H9 (cell line): ENCODE results near the gene COL4A2. TPM values are rescaled to one million over a fixed set of nuclear protein-coding genes. Genes with fewer than 3 reads are reported as not detected.

Experiments
- DNase-seq: peaks from one replicate; pipeline ENCODE4 v3.0.0-alpha.2; 2017
- H2AFZ ChIP-seq: one replicate; pipeline ENCODE4 v1.6.1; 2013; ENCODE audit warnings: mild to moderate bottlenecking, low read length, control low read depth, moderate library complexity
- H2AK5ac ChIP-seq: 2 replicates; pipeline ENCODE4 v1.6.1; 2013; ENCODE audit warnings: low read length, control low read depth, mixed read lengths; ENCODE audit not compliant: insufficient read length
- H2BK120ac ChIP-seq: one replicate; pipeline ENCODE4 v1.6.1; 2013; ENCODE audit warnings: low read depth, mild to moderate bottlenecking, low read length, control low read depth, inconsistent platforms; ENCODE audit not compliant: poor library complexity, severe bottlenecking
- H2BK12ac ChIP-seq: 2 replicates; pipeline ENCODE4 v1.6.1; 2013; ENCODE audit warnings: low read length, control low read depth, mixed read lengths, low read depth; ENCODE audit not compliant: insufficient read length
- H2BK15ac ChIP-seq: 2 replicates; pipeline ENCODE4 v1.6.1; 2013; ENCODE audit warnings: low read depth, low read length, control low read depth
- H2BK20ac ChIP-seq: one replicate; pipeline ENCODE4 v1.6.1; 2013; ENCODE audit warnings: low read depth, mild to moderate bottlenecking, low read length, control low read depth, inconsistent platforms; ENCODE audit not compliant: poor library complexity, severe bottlenecking
- H2BK5ac ChIP-seq: 2 replicates; pipeline ENCODE4 v1.6.1; 2013; ENCODE audit warnings: low read length, control low read depth, mixed read lengths; ENCODE audit not compliant: insufficient read length
- H3K14ac ChIP-seq: 2 replicates; pipeline ENCODE4 v1.6.1; 2013; ENCODE audit warnings: low read length, control low read depth; ENCODE audit not compliant: insufficient read depth
- H3K18ac ChIP-seq: 2 replicates; pipeline ENCODE4 v1.6.1; 2013; ENCODE audit warnings: low read depth, mild to moderate bottlenecking, mixed read lengths, low read length, control low read depth; ENCODE audit not compliant: insufficient read length
- H3K23ac ChIP-seq: 2 replicates; pipeline ENCODE4 v1.6.1; 2013; ENCODE audit warnings: low read length, control low read depth, mixed read lengths, low read depth; ENCODE audit not compliant: insufficient read length
- H3K23me2 ChIP-seq: 2 replicates; pipeline ENCODE4 v1.6.1; 2013; ENCODE audit warnings: low read depth, mild to moderate bottlenecking, mixed read lengths, low read length, control low read depth; ENCODE audit not compliant: insufficient read length, poor library complexity, severe bottlenecking
- H3K27ac ChIP-seq: 2 replicates; pipeline ENCODE4 v1.5.1; 2013; ENCODE audit warnings: low read length, control low read depth, mixed read lengths, low read depth; ENCODE audit not compliant: insufficient read length
- H3K27me3 ChIP-seq: 2 replicates; pipeline ENCODE4 v1.6.1; 2013; ENCODE audit warnings: low read length, control low read depth, inconsistent platforms; ENCODE audit not compliant: insufficient read depth
- H3K4ac ChIP-seq: 2 replicates; pipeline ENCODE4 v1.6.1; 2013; ENCODE audit warnings: low read depth, mild to moderate bottlenecking, control low read depth, inconsistent platforms, low read length, moderate library complexity
- H3K4me1 ChIP-seq: 2 replicates; pipeline ENCODE4 v1.6.1; 2013; ENCODE audit warnings: low read length, control low read depth, inconsistent platforms; ENCODE audit not compliant: insufficient read depth
- H3K4me2 ChIP-seq: 2 replicates; pipeline ENCODE4 v1.6.1; 2013; ENCODE audit warnings: low read length, control low read depth, mixed read lengths; ENCODE audit not compliant: insufficient read length, insufficient read depth
- H3K56ac ChIP-seq: 2 replicates; pipeline ENCODE4 v1.6.1; 2013; ENCODE audit warnings: low read depth, mild to moderate bottlenecking, mixed read lengths, low read length, control low read depth; ENCODE audit not compliant: insufficient read length
- H3K79me1 ChIP-seq: 2 replicates; pipeline ENCODE4 v1.6.1; 2013; ENCODE audit warnings: low read depth, mild to moderate bottlenecking, moderate library complexity, low read length, control low read depth, inconsistent platforms; ENCODE audit not compliant: insufficient read depth, poor library complexity, severe bottlenecking
- H3K79me2 ChIP-seq: 2 replicates; pipeline ENCODE4 v1.6.1; 2013; ENCODE audit warnings: low read length, control low read depth, inconsistent platforms; ENCODE audit not compliant: insufficient read depth
- H3K9ac ChIP-seq: 2 replicates; pipeline ENCODE4 v1.6.1; 2013; ENCODE audit warnings: low read length, control low read depth, mixed read lengths; ENCODE audit not compliant: insufficient read length; ENCODE audit errors: extremely low read depth
- H3K9me3 ChIP-seq: one replicate; pipeline ENCODE4 v1.6.1; 2013; ENCODE audit warnings: low read depth, low read length, inconsistent platforms; ENCODE audit not compliant: control insufficient read depth
- H3T11ph ChIP-seq: one replicate; pipeline ENCODE4 v1.6.1; 2013; ENCODE audit warnings: mild to moderate bottlenecking, low read length, control low read depth, inconsistent platforms
- H4K20me1 ChIP-seq: one replicate; pipeline ENCODE4 v1.6.1; 2013; ENCODE audit not compliant: control insufficient read depth, insufficient read length, insufficient read depth
- H4K5ac ChIP-seq: 2 replicates; pipeline ENCODE4 v1.6.1; 2013; ENCODE audit warnings: low read depth, mild to moderate bottlenecking, mixed read lengths, low read length, control low read depth; ENCODE audit not compliant: insufficient read length
- H4K8ac ChIP-seq: replicated peaks from 2 replicates; pipeline ENCODE4 v1.6.1; 2013; ENCODE audit warnings: low read length, control low read depth, mixed read lengths, low read depth; ENCODE audit not compliant: insufficient read length
- H4K91ac ChIP-seq: 2 replicates; pipeline ENCODE4 v1.6.1; 2013; ENCODE audit warnings: low read depth, mild to moderate bottlenecking, moderate library complexity, mixed read lengths, low read length, control low read depth; ENCODE audit not compliant: insufficient read length
- H3K27ac Mint-ChIP-seq, 3 experiments: 2 replicates in 2 of 3; 3 replicates in 1 of 3; pipeline ENCODE4 v1.8.0; 2020 to 2021; ENCODE audit warnings: mixed read lengths in 3 of 3, mild to moderate bottlenecking in 1 of 3, moderate library complexity in 1 of 3
- H3K27me3 Mint-ChIP-seq: 2 replicates; pipeline ENCODE4 v1.8.0; 2021; ENCODE audit warnings: low read depth, mild to moderate bottlenecking, moderate library complexity, mixed read lengths
- H3K36me3 Mint-ChIP-seq, 3 experiments: 2 replicates in 2 of 3; 3 replicates in 1 of 3; pipeline ENCODE4 v1.8.0; 2020 to 2021; ENCODE audit warnings: low read depth in 3 of 3, mixed read lengths in 3 of 3; ENCODE audit not compliant: insufficient read depth in 1 of 3
- H3K4me1 Mint-ChIP-seq, 2 experiments: 2 replicates each; pipeline ENCODE4 v1.8.0; 2020; ENCODE audit warnings: mixed read lengths in 2 of 2
- H3K4me3 Mint-ChIP-seq, 2 experiments: 2 replicates in 1 of 2; 3 replicates in 1 of 2; pipeline ENCODE4 v1.8.0; 2020 to 2021; ENCODE audit warnings: mild to moderate bottlenecking in 2 of 2, mixed read lengths in 2 of 2, moderate library complexity in 1 of 2
- H3K9me3 Mint-ChIP-seq, 2 experiments: 2 replicates in 1 of 2; 3 replicates in 1 of 2; pipeline ENCODE4 v1.8.0; 2020; ENCODE audit warnings: mild to moderate bottlenecking in 2 of 2, mixed read lengths in 2 of 2, moderate library complexity in 1 of 2
- CTCF ChIP-seq: fragments of 200-600 bp; sonication (generic); conservative IDR thresholded peaks from 3 replicates; pipeline ENCODE4 v1.8.0; 2021; ENCODE audit warnings: antibody characterized with exemption, mild to moderate bottlenecking
- WGBS: extraction: QIAGEN DNeasy Blood & Tissue Kit; methylation state at CpG from one replicate; pipeline ENCODE4 v1.1.7; 2013; ENCODE audit warnings: missing lambda C conversion rate, low lambda C conversion rate, mixed read lengths; ENCODE audit not compliant: insufficient read length; ENCODE audit errors: extremely low coverage; 5-methylcytosine and 5-hydroxymethylcytosine counted together
- total RNA-seq: library from RNA; stranded (reverse); gene quantifications from 2 replicates; pipeline ENCODE4 v1.2.1, GENCODE V29; 2021

The COL4A2 gene
- total RNA-seq, 1 experiment from 2014 or later, result 76.5 TPM

- H3K79me2 ChIP-seq, result no peaks in the 10 kb centered on the region
- H2BK120ac ChIP-seq, result no peak overlapping the region
- H2BK5ac ChIP-seq, result no peak overlapping the region
- no peak for TF ChIP-seq CTCF
- no peaks in the 10 kb centered on the region for H3K9me3 ChIP-seq
- H2BK15ac ChIP-seq, result no peak overlapping the region
- H4K91ac ChIP-seq, result no peak overlapping the region
- H3K23ac ChIP-seq, result no peak overlapping the region
- Mint-ChIP-seq H3K9me3 (no peaks in the 10 kb centered on the region), H3K27me3 (no peaks in the 10 kb centered on the region), H3K4me1 (no peaks in the 10 kb centered on the region), H3K36me3 (peaks cover 4 to 10% (median 10%) of the 10 kb centered on the region in 3 experiments; a peak in 5 of 7 replicates), H3K4me3 (no peak overlapping the region), H3K27ac (no peak overlapping the region; a peak in 2 of 7 replicates)
- no CpG with 5 or more reads among the region's 26 CpGs for WGBS
- no peak for DNase-seq
- H2BK12ac ChIP-seq, result no peak overlapping the region
- no peaks in the 10 kb centered on the region for H3K27me3 ChIP-seq
- no peak overlapping the region for H3K9ac ChIP-seq
- no peak overlapping the region for H4K5ac ChIP-seq
- no peak overlapping the region for H3K18ac ChIP-seq
- no peak overlapping the region for H3T11ph ChIP-seq
- H3K23me2 ChIP-seq, result no peaks in the 10 kb centered on the region
- no peaks in the 10 kb centered on the region for H3K79me1 ChIP-seq
- no peak overlapping the region for H3K4me2 ChIP-seq
- H4K8ac ChIP-seq, result no peak overlapping the region
- no peak overlapping the region for H3K27ac ChIP-seq
- H2AK5ac ChIP-seq, result no peak overlapping the region
- no peak overlapping the region for H2AFZ ChIP-seq
- no peak overlapping the region for H3K56ac ChIP-seq
- H3K4me1 ChIP-seq, result no peaks in the 10 kb centered on the region
- no peaks in the 10 kb centered on the region for H4K20me1 ChIP-seq
- no peak overlapping the region for H3K4ac ChIP-seq
- H3K14ac ChIP-seq, result no peak overlapping the region; the same call in 1 of the 2 replicates
- H2BK20ac ChIP-seq, result no peak overlapping the region
Observed at GRCh38 chr13:110424569-110425443, 117.7 kb downstream of the COL4A2 start.
